ENCODE measurements around the gene PPM1D. TPM values are rescaled to one million over a fixed set of nuclear protein-coding genes. Genes with fewer than 3 reads are reported as not detected.

Gene PPM1D
- total RNA-seq, result 11.8 TPM

DNA sequence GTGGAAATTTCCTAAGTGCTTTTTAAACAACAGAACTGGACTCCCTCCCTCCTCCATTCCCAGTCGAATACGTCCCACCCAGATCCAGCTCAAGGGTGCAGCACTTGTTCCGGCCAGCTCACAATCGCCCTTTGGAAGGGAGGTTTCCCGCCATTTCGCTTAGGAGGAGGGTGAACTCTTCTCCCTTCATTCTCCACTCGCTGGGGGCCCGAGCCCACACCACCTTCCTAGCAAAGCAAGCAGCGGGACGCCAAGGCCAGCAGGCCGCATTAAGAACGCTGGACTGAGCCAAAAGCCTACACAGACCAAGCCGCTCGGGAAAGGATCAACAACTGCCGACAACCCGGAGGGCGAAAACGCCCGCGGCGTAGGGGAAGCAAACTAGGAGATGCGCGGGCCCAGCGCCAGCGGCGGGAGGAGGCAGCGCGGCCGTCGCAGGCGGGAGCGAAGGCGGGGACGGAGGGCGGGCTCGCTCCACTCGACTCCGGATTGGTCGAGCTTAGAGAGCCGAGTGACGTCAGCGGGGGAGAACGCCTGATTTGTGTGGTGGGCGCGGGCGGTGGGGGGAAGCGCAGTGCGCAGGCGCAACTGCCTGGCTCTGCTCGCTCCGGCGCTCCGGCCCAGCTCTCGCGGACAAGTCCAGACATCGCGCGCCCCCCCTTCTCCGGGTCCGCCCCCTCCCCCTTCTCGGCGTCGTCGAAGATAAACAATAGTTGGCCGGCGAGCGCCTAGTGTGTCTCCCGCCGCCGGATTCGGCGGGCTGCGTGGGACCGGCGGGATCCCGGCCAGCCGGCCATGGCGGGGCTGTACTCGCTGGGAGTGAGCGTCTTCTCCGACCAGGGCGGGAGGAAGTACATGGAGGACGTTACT, at the start of gene PPM1D:
TSS of gene PPM1D (plus strand) at position 574 of the 870 bp plus-strand sequence. CDS start at position 796, 222 bp downstream.

DNA sequence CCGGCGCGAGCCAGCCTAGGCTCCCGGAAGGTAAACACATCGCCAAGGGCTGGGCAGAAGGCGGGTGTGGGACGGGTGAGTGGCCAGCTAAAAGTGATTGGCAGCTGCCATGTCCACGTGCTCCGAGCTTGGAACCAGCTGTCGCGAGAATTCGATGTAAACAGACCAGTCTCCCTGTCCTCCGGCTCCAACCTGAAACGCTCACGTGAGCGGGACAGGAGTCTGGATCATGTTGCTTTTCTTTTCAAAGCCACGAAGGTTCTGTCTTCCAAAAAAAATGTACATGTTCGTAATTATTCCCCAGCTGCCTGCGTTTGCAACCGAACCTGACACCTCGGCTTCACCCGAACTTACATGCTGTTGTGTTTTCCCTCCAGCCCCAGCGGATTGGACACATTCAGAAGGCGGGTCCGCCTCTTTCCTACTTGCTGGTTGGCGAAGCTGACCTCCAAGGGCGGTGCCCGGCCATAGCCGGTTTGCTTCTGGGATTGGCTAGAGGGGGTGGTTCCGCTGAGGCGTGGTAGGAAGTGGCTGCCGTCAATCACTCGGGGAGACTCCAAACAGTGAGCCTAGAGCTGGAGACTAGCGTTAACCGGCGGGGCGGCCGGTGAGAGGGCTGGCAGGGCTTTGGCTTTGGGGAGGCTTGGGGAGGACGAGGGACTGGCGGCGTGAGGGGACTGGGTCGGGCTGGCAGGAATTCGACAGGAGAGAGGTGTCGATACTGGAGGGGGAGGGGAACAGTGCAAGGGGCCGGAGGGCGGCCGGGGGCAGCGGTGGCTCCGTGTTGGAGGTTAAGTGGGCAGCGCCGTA, 77.5 kb downstream of the PPM1D start, which contains the start of gene BCAS3:
TSS of gene BCAS3 (plus strand) at position 544 of the 810 bp plus-strand sequence.

Small RNA genes within 50 kb of the gene (small RNA-seq; reads per million reads assigned to genes)
- gene AC011921.2, result not detected
- gene RN7SL606P, result not detected
- gene RNU6-623P, result not detected

Other genes starting within 250 kb of the PPM1D start
- gene USP32, start 208.1 kb upstream of the PPM1D start, total RNA-seq, result 103 TPM
- not detected for gene CHCT1, start 177.7 kb upstream of the PPM1D start, total RNA-seq
- 84.4 TPM for gene APPBP2, start 74.0 kb upstream of the PPM1D start, total RNA-seq
- gene BCAS3, start 77.7 kb downstream of the PPM1D start, total RNA-seq, result 42.4 TPM